ENCODE results near the gene GAD2.

GAD2 gene
- 0 reads per million in 3 experiments for total RNA-seq

DNA sequence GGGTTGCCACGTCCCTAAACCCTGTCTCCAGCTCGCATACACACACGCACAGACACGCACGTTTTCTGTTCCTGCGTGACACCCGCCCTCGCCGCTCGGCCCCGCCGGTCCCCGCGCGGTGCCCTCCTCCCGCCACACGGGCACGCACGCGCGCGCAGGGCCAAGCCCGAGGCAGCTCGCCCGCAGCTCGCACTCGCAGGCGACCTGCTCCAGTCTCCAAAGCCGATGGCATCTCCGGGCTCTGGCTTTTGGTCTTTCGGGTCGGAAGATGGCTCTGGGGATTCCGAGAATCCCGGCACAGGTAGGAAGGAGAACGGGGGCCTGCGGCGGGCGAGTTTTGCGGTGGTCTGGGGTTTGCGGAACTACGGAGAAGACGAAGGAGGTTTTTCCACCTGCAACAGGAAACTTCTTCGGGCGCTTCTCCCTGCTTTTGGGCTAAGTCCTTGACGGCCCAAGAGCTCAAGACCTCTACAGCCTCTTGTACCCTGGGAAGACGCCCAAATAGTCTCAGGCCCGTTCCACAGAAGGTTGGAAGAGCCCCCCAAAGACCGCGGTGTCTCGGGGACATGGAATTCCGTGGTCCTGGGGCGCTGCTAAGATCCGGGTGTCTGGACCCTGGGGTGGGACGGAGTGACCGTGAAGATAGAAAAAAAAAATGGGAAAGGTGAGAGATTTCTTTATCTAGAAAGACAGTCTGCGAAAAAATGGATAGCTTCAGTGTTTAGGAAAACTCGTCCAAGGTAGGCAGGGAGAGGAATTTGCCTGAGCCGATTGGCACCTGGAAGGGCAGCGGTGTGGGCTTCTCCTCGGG lies at the start of gene GAD2:
GAD2 (plus strand) TSS at position 190 of the 811 bp plus-strand sequence; CDS start at position 226, 36 bp downstream.
- DNase-seq: no peak

DNA sequence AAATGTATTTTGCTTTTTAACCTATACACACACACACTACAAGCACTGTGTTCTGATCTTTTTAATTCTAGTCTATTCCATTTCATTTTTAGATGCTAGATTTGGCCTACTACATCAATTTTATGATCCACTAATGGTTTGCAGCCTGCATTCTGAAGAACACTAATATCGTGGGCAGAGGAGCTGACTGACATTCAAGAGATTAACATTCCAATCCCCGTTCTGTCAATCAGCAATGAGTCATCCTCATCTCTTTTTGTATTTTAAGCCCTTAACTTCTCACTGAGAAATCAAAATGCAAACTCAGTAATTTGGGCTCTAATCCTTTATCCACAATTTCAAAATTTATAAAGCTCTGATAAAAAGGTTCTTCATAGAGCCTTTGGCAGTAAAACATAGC lies 47.1 kb upstream of the GAD2 start:
- DNase-seq: no peak

GRCh38 chr10:26172131-26172530 lies 44.4 kb upstream of the GAD2 start:
- no peak for DNase-seq

DNA sequence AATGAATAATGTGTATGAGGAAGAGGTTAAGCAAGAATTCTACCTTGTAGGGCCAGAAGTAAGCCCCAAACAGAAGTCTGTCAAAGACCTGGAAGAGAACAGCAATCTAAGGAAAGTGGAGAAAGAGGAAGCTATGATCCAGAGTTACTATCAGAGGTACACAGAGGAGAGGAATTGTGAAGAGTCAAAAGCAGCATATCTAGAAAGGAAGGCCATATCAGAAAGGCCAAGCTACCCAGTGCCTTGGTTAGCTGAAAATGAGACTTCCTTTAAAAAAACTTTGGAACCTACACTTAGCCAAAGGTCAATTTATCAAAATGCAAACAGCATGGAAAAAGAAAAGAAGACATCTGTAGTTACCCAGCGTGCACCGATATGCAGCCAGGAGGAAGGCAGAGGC lies 42.7 kb upstream of the GAD2 start:
- no peak for DNase-seq

GRCh38 chr10:26177341-26177740 lies 39.2 kb upstream of the GAD2 start:
- DNase-seq: no peak

DNA sequence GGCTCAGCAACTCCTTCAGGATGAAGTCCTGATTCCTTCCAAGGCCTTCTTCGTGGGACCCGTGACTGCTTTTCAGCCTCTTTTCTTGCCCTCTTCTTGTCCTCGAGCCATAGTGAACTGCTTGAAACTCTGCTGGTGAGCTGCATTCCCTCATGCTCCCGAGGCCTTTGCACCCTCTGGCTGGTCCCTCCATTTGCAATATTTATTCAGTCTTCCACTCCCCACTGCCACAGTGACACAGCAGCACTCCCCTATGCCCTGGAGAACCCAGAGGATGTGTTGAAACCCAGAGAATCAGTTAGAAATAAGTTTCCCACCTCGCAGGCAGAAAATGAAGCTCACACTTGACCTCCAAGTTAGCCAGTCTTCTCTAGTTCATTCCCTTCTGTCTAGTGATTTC lies 22.3 kb upstream of the GAD2 start:
- no peak for DNase-seq

DNA sequence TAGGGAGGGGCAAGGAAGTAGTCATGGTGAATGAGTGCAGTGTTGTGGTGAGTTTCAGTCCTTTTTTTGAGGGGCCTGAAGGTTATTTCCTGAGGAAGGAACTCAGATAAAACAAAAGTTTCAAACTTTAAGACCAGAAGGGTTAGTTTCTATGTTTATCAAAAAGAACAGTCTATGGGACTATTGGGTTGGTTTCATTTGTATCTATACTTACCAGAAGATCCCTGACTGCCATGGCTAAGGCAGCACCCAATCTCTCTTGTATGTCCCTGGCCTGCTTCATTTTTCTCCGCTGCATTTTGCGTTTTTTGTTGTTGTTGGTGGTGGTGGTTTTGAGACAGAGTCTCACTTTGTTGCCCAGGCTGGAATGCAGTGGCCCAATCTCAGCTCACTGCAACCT lies 19.3 kb upstream of the GAD2 start:
- DNase-seq: no peak

- no peak for DNase-seq
These were observed 18.5 kb upstream of the GAD2 start for GRCh38 chr10:26198119-26198518.

DNA sequence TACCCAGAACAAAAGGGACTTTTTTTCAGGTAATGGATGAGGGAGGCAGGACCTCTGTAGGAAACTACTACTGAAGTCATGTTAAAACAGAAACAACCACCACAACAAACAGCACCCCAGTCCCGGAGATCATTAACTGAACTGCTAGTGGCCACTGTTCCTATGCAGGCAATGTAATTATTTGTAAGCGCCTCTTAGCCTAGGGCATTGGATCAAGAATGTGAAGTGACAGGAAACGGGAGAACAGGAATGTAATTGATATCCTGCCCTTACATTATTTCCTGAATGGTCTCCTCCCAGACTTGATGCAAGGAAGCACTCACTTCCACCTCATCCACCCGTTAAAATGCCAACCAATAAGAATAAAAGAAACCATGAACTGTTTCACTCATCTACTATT lies 16.7 kb upstream of the GAD2 start:
- DNase-seq: no peak

- no peak for DNase-seq
These were observed 11.4 kb upstream of the GAD2 start for GRCh38 chr10:26205223-26205622.

DNA sequence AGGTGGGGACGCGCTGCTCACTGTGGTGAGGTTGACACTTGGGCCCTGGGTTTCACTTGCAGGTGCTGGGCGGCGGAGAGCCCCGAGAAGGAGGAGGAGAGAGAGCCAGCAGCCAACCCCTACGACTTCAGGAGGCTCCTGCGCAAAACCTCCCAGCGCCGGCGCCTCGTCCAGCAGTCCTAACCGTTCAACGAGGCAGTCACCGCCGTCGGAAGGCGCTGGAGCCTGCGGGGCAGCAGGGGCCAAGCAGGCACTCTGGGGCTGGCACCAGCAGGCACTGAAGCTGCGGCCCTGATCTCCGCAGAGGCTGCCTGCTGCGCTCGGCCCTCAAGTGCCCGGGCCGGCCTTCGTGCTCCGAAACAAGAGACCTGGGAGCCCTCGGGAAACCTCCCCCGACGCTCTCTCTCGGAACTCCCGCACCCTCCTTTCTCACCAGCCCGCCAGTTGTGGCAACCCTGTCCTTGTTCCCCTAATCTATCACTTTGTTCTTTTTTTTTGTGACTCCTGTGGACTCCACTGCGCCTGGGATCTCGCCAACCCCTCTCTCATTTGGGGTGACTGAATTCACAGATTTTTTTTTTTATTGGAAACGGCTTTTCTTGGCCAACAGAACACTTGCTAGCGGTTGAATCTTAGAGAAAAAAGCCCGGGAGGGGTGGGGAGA lies 4.7 kb upstream of the GAD2 start:
- no peak for DNase-seq

DNA sequence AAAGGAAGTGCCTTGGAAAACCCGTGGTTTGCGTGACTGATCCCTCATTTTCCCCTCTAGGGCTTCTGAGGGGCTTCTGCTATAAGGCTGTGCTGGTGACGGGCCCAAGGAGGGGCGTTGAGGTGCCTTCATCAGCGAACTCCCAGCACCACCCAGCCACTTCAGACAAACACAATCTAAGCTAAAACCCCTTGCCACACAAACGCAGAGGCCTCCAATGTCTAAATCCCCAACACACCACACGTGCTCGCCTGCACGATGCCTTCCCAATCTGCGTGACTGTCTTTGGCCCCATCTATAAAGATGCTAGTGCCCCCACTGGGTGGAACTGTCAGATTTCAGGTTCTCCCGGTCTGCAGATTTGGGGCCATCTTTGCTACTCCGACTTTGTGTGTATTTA lies 4.1 kb upstream of the GAD2 start:
- DNase-seq: no peak

DNA sequence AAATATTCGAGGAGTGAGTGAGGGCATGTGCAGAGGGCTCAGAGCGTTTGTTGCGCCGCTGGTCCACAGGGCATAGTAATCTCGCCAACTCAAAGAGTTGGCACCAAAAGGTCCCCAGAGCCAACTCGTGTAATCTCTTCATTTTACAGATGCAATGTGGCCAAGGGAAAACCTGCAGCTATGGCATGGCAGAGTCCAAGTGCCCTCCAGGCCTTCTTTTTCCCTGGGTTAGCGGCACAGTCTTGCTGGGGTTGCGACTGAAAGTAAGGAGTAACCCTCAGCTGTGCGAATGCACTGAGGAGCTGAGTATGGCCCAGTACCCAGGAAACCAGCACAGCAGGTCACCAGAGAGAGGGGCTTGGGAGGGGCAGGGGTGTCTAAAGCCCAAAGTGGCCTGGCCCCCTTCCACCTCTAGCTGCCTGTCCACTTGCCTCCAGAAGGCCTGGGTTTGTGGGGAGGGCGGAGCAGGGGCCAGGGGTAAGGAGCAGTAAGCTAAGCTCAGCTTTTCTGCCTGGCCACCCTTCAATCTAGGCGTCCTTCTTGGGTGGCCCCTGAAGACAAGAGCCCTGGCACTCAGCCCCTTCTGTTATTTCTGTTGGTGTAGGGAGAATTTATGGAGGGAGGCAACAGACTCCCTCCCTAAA lies 3.3 kb upstream of the GAD2 start:
- DNase-seq: no peak

GRCh38 chr10:26214004-26214403 lies 2.6 kb upstream of the GAD2 start:
- DNase-seq: no peak

DNA sequence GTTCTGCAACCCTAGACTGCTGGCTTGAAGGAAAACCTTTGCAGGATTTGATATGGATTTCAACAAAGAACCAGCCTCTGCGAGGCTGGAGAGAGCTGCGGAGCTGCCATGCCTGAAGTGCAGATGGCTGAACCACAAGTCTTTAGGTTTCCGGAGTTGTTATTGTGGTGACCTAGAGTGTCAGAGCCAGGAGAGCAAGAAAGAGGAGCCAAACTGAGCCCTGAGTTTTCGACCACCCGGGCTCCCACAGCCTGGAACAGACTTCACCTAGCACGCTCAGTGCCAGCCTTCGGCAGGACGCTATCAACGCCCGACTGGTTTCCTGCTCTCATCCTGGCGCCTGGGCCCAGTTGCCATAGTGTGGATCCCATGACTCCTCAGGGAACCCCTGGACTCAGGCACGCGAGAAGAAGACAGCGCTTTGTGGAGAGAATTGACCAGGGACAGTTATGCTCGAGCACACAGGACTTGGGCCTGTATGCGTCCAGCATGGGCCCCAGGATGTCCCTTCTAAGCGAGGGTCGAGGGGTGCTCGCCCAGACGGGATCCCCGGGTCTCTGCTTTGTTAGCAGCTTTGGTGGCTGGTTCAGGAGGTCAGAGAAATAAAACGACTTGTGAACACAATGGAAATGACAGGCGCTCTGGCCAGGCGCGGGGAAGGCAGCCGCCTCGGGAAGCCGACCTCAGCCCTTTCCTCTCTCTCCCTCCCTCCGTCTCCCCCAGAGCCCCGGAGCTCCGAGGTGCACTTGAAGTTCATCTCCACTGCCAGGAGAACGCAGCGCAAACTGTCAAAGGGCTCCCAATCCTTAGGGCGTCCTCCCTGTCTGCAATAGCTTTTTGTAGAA lies 1.8 kb upstream of the GAD2 start:
- no peak for DNase-seq

GRCh38 chr10:26215396-26215934 lies 1.1 kb upstream of the GAD2 start:
- DNase-seq: no peak

GRCh38 chr10:26215935-26216584 lies 514 bp upstream of the GAD2 start:
- no peak for DNase-seq

DNA sequence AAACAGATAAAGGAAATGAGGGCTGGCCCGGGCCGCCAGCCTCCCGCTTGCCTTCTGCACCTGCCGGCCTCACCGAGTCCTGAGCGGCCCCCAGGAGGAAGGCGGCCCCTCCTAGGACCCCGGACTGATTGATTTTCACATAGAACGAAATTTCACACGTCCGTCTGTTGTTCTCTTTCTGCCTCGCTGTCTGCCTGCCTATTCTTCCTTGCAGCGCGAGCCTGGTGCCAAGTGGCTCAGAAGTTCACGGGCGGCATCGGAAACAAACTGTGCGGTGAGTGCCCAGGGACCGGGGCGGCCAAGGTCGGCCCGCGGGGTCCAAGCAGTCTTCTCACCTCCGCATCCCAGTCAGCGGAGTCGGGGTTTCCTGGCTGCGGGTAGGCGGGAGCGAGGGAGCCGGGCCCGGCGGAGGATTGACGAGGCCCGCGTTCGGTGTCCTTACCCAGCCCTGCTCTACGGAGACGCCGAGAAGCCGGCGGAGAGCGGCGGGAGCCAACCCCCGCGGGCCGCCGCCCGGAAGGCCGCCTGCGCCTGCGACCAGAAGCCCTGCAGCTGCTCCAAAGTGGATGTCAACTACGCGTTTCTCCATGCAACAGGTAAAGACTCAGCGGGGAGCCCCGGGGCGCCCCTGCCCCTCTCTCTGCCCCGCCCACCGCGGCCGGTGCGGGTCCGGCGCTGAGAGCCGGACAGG lies 967 bp downstream of the GAD2 start:
- no peak for DNase-seq

GRCh38 chr10:26219676-26220075 lies 3.1 kb downstream of the GAD2 start:
- no peak for DNase-seq

DNA sequence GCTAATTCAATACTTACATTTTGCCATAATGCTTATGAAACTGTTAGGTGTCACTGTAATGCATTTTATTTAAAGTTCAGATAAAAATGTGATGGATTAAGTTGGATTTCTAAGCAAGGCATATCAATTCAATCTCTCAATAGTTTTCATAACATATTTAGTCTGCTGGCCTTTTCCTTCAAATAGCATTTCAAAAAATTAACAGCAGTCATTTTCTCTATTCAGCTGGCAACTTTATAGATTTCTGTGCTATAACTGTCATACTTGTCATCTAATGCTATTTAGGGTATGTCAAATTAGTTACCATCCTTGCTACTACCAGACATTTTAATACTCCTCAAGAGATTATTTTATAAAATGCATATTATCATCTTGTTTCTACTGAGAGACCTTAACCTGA lies 4.3 kb downstream of the GAD2 start:
- DNase-seq: no peak

GRCh38 chr10:26221541-26221940 lies 5.0 kb downstream of the GAD2 start:
- no peak for DNase-seq

- DNase-seq: no peak
These were observed 6.0 kb downstream of the GAD2 start for GRCh38 chr10:26222563-26222962.

Measured in central memory CD4-positive, alpha-beta T cell (primary cell).